HG03039 (cell line): ENCODE data around the gene KCNJ8.
"Not testable (repeated sequence)": the region's sequence is repeated elsewhere in the genome, so short reads cannot be mapped to it uniquely, and the experiment has no call there.

Experiments
- ATAC-seq: cut with Tn5 transposase; IDR thresholded peaks from one replicate; pipeline ENCODE4 v1.9.1; 2021; ENCODE audit warnings: mild to moderate bottlenecking, moderate library complexity; ENCODE audit not compliant: unreplicated experiment

KCNJ8 gene

DNA sequence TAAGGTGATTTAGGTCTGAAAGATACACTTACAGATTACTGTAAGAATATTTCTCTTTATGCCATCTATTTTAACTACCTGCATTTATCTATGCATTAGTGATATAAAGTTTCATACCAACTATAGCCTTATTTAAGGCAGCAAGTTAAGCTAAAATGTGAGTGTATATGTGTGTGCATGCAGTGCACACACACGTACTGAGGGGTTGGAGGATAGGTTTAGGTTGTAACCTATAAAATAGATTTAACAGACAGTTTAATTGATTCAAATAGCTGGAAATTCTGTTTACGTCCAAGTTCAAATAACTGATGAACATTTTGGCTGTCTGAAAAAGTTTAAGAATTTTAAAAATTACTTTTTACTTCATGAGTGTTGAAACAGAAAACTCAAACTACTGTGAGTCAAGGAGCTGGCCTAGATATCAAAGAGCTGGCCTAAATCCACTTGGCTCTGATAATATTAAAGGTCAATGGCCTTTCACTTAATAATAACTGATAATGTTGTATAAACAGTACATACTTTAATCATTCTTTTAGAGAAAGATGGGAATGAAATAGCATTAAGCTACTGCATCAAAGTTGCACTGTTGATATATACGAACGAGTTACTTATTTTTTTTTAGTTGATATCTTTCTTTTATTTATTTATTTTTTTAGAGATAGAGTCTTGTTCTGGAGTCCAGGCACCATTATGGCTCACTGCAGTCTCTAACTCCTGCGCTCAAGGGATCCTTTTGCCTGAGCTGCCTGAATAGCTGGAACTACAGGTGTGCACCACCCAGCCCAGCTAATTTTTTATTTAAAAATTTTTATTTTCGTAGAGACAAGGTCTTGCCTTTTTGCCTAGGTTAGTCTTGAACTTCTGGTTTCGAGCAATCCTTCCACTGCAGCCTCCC is 13.8 kb upstream of the KCNJ8 start:
- ATAC-seq: no peak

DNA sequence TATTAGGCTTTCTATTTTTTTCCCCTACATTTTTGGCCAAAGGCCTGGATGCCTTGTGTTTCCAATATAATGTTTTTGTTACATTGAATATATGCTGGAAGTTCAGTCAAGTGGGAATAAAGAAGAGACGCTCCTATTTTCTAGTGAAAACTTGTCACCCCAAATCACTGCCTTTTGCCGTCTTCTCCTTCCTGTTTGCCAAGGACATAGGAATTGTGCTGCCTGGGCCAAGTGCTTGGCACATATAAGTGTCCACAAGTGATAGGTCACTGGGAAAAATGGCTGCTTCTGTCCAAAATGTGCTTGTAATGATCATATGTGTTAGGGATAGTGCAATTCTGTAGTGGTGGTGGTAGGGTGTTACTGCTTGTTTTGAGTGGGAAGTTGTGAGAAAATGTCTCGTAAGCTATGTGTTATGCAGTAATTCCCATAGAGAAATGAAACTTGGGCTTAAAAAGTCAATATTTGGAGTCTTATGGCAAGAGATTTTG is 11.6 kb upstream of the KCNJ8 start:
- no peak for ATAC-seq

DNA sequence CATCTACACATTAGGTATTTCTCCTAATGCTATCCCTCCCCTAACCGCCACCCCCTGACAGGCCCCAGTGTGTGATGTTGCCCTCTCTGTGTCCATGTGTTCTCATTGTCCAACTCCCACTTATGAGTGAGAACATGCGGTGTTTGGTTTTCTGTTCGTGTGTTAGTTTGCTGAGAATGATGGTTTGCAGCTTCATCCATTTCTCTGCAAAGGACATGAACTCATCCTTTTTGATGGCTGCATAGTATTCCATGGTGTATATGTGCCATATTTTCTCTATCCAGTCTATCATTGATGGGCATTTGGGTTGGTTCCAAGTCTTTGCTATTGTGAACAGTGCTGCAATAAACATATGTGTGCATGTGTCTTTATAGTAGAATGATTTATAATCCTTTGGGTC is 8.2 kb upstream of the KCNJ8 start:
- not testable (repeated sequence) for ATAC-seq

DNA sequence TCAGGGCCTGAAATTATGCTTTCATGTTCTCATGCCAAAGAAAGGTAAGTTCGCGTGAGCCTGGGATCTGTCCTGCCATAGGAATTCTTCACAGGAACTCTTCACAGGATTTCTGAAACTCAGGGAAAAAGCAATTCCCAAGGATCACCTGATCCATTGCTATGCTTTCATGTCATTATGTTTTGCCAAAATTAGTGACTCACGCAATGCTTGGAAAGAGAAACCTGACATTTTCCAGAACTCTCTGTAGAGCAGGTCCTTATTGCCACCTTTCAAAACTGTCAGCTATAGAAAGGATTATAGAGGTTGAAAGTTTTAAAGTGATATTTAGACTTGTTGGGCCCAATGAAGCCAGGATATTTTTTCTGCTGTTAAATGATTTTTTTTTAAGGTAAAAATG is 6.3 kb upstream of the KCNJ8 start:
- no peak for ATAC-seq

DNA sequence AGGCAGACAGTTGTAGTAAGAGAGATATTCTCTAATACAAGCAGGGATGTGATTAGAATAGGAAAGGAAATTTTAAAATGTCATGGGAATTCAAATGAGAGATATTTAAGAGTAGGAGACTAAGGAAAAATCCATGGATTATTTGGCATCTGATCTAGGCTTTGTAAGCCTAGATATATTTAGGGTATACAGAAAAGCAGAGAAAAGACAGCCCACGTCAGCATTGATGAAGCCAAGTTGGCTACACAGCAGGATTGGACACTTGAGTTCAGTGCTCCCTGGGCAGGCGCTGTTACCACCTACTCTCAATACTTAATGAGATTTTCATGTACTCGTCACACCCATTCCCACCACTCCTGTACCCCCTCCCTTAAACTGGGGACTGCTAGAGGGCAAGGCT is 1.7 kb upstream of the KCNJ8 start:
- ATAC-seq: no peak

DNA sequence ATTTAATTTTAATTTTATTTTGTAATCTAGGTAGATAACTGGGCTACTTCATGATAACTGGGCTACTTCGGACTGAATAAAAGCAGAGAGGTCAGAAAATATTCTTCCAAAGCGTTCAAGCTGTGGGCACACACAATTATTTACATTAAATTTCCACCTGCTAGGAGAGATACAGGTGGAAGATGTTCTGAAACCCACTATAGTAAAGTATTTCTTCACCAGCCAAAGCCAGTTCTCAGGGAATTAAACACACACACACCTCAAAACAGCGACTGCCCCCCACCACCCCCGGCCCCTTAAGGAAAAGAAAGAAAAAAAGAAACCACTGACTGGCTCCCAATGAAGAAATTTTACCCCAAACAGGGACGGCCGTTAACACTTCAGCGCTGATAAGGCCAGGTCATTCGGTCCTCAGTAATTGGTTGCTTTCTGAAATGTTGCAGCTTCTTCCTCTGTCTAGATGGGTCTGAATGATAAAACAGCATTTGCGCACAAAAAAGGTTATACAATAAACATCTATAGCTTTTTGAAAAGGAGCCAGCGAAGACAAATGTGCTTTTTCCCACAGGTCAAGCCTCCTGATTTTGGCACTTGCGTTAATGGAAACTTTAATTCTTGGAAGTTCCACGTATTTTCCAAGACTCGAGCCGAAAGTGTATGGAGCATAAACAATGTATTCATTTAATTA is 771 bp upstream of the KCNJ8 start:
- ATAC-seq: no peak

DNA sequence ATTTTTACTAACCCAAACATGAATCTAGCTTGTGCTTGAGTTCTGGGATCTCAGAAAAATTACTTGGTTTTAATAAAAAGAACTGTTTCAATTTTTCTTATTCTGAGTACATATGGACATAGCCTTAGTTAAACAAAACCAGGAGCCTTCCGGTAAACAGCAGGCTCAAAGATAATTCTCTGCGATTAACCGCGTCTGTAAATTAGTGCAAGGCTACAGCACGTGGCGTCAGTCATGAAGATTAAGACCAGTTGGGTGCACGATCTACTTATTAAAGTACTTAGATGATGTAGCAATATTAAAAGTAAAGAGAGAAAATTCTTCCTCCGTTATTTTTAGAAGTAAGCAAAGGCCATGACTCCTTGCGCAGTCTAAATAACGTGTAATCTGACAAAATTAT is 700 bp downstream of the KCNJ8 start:
- ATAC-seq: no peak

DNA sequence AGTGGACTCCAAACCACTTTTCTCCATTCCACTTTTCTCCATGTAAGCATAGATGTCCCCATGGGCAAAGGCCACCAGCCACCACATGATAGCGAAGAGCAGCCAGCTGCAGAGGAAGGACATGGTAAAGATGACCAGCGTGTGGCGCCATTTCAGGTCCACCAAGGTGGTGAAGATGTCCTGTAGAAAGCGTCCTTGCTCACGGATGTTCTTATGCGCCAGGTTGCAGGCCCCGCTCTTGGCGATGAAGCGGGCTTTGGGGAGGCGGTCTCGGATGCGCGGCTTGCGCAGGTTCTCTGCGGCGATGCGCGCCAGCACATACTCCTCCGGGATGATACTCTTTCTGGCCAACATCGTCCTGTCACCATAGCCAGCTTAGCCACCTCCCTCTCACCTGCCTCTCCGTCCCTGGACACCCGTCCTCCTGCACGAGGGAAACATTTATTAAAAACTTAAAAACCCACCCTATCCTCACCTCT is 1.2 kb downstream of the KCNJ8 start:
- ATAC-seq: no peak

DNA sequence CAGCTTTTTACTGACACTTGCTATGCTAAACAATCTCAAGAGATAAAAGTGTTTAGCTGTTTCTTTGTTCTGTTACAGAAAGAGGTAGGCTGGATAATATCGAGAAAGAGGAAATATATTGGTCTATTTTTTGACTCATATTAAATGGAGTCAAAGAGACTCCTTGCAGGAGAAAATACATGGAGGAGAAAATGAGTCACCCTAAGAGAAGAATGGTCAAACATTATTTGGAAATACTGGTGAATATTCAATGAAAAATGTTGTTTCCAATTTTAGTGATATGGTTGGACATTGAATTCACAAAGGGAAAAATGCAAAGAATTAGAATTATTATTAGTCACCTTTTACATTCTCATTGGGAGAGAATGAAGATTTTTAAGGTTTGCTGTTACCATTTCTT is 3.2 kb downstream of the KCNJ8 start:
- no peak for ATAC-seq

DNA sequence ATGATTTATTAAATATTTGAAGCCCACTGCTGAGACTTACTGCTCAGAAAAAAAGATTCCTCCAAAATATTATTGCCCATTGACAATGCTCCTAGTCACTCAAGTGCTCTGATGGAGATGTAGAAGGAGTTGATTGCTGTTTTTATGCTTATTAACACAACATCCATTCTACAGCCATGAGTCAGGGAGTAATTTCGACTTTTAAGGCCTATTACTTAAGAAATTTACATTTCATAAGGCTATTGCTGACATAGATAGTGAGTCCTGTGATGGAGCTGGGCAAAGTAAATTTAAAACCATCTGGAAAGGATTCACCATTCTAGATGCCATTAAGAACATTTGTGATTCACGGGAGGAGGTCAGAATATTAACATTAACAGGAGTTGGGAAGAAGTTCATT is 5.2 kb downstream of the KCNJ8 start:
- ATAC-seq: no peak

DNA sequence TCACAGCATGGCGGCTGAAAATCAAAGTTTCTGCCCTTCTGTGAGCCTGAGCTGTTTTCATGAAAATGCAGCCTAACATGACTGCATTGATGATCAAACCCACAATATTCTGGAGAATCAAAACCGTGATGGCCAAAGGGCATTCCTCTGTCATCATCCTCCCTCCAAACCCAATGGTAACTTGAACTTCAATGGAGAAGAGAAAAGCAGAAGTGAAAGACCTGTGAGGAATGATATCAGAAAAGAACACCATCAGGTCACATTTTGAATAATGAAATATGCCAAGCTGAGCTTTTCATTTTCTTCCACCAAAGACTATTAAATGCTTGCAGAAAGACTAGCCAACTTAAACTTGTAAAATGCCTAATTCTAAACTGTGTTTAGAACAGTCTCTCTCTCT is 8.1 kb downstream of the KCNJ8 start:
- no peak for ATAC-seq

DNA sequence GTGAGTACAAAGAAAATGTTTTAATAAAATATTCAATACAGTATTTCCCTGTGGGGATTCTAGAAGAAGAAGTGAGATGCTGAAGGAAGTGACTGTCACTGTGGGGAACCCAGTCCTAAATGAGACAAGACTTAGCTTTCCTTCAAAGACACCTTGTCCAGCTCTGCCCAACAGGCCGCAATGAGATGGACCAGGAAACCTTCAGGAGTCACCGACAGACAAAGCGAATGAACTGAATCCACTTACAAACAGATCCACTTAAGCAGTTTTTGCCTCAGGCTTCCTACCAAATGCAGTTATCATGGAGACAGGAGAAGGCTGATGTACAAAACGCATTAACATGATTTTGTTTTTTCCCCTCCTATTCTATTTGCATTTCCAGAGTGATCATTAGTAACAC is 9.6 kb downstream of the KCNJ8 start:
- ATAC-seq: no peak

DNA sequence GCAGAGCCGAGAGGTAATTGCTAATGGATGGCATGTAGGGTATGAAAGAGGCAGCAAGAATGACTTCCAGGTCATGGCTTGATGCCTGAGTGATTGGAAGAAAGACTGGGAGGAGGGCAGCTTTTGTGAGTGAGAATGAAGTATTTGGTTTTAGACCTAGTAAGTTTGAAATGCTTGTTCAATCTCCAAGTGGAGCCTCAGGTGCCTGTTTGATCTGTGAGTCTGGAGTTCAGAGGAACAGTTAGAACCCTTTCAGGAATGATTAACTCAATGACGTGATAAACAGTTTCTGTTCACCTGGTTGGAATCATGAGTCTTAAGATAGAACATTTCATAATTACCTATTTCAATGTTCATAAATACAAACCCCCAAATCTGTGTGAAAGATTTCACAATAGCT is 10.4 kb downstream of the KCNJ8 start:
- ATAC-seq: no peak

DNA sequence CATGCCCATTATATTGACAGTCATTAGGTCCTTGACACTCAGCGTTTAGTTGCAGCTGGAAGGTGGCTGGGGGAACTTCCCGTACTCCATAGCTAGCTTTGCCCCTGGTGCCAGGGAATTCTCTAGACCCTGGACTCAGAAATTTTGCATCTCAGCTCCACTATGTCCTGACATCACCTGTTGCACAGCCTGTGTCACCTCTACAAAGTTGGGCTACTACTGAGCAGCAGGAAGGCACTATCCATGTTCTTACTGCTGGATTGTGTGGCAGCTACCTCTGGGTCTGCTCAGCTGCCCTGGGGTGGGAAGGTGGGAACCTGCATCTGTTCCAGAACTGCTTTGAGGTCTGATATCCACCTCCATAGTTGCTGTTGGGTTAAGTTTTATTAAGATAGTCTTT is 11.0 kb downstream of the KCNJ8 start:
- ATAC-seq: no peak

DNA sequence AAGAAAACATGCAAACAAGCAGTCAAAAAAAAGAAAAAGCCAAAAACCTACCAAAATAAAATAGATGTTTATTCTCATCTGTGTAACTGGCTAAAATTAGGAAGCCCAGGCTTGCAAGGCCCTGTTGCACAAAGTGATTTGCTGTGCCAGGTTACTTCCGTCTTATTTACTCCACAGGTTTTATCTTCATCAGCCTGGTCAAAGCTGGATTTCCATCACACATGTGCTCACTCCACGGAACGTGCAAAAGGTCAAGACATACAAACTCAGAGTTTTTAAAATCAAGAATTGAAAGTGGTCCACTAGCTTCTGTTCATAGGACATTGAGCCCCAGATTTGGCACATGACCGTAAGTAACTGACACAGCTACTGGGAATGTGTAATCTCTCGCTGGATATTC is 14.8 kb downstream of the KCNJ8 start:
- ATAC-seq: no peak

DNA sequence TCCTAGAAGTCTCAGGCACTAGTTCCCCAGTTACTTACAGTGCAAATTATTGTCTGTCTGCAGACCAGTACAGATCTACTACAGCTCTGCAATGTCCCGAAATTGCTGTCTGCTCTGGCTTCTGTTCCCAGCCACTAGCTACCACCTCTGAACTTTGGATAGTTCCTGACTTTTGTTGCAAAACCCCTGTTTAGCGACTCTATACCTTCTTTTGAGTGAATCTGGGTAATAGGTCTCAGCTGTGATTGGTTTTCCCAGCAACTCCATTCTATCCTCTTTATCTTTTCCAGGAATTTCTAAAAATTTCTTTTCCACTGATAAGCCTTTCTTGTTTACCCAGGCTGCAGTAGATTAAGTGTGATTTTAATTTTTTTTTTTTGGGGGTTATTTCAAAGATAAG is 16.8 kb downstream of the KCNJ8 start:
- no peak for ATAC-seq

DNA sequence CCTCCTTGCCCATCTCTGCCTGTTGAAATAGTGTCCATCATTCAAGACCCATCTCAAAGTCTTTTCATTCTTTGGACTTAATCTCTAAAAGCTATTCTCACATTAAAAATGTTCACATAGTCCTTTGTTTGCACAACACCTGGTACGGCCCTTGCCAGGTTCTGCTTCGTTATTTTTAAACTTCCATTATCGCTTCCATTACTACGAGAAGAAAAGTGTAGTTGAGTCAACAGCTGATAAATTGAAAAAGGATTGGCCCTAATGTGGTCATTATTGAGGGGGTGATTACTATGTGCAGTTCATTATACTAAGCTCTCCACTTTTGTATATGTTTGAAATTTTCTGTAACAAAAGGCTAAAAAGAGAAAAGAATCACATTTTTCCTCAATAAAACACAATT is 17.8 kb downstream of the KCNJ8 start:
- ATAC-seq: no peak

DNA sequence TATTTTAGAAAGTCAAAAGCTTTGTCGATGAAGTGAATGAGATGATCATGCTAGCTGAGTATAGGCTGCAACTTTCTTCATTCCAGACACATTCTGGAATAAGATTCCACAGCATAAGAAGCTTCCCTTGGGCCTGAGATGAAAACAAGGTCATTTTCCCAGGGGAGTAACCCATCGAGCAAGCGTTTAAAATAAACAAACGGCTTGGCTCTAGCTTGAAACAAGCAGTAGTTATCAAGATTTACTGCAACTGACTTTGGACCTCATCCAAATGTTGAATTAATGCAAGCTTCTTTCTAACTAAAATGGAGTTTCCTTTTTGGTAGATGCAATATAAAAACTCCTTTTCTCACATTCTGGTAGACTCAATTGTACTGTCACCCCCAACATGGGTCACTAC is 23.0 kb downstream of the KCNJ8 start:
- ATAC-seq: no peak

DNA sequence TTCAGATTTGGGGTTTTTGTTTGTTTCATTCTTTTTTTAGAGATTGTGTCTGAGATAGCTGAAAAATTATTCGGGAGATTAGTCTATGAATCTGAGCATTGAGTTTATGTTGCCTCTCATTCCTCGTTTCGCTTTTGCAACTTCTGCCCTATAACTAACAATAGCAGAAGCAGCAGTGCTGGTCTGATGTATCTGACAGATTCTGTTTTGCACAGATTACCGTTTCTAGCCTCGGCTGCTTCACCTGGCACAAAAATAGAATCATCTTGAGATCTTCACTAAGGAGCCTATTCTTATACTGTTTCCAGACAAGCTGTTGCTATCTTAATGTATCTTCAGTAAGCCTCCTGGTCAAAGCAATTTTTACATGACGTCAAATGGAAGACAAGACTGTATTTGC is 29.2 kb downstream of the KCNJ8 start:
- no peak for ATAC-seq

DNA sequence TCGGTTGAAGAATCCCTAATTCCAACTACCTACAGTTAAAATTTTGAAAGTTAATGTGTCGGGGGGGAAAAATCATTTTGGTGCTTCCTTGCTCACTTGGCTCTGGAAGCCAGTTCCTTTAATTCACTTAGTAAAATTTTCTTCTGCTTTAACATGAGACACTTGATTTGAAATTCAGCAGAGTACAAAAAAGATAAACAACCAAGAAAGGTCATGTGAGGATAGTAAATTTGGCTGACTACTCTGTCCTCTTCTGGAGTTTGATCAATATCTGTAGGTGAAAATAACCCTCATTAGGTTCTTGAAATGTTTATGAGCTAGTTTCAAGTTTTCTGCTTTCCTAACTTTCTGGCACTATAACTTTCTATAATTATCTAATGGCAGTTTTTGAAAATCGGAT is 43.4 kb downstream of the KCNJ8 start:
- no peak for ATAC-seq

DNA sequence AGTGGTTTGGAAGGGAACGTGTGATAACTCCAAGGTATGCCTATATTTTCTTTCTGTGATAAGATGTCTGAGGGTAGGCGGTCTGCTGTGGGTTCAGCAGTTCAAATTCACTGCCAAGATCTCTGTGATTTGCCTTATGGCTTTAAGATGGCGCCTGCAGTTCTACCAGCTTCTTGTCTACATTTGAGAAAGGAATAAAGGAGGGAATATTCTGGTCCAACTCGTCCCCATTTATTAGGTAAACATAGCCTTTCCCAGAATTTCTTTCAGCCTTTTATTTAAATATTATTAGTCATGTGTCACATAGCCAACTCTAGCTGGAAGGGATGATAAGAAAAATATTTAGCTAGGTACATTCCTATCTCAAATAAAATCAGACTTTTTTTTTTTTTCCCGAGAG is 48.8 kb downstream of the KCNJ8 start:
- no peak for ATAC-seq

DNA sequence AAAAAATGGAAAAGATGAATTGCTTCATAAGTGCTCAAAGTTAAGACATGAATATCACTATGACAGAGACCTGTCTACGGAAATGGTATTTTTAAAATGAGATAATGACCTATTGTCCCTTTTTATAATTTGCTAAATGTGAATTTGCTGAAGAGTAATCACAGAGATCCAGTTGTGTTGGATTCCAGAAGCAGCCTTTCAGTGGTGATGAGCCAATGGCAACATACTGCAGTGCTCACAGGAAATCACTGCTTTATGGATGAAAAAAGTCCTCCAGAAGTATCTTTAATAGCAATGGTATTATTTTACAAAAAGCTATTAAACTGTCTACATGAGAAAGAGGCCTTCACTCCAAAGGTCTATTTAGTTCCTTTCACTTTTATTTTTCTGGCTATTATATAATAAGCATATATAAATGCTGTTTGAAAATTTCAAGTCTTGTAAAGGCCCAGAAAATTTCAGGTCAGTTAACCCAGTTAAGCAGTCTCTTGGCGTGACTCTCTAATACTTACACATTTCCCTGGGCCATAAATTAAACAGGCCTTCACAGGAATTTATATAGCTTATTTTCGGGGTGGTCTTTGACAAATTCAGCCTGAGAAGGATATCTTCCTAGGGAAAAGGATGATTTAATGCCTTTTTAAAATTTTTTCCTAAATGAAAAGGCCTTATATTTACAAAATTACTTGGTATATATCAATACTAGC is 55.4 kb downstream of the KCNJ8 start:
- no peak for ATAC-seq
